ENCODE measurements around the gene HSBP1.

DNA sequence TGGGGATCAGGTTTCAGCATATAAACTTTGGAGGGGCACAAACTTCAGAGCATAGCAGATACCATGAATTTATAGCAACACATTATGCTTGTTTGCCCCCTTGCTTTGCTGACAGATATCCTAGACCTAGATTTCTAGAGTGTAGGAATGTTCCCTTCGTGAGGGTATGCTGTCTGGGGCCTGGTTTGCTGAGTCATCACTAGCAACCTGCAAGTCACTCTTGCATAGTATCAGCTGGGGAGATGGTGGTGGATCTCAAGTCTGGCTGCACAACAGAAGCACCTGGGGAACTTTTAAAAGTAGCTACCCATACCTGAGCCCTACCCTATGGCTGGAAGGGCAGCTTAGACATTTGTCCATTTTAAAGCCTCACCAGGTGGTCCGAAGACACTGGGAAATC is 22.3 kb upstream of the HSBP1 start:
- TF ChIP-seq, protein P1, sequence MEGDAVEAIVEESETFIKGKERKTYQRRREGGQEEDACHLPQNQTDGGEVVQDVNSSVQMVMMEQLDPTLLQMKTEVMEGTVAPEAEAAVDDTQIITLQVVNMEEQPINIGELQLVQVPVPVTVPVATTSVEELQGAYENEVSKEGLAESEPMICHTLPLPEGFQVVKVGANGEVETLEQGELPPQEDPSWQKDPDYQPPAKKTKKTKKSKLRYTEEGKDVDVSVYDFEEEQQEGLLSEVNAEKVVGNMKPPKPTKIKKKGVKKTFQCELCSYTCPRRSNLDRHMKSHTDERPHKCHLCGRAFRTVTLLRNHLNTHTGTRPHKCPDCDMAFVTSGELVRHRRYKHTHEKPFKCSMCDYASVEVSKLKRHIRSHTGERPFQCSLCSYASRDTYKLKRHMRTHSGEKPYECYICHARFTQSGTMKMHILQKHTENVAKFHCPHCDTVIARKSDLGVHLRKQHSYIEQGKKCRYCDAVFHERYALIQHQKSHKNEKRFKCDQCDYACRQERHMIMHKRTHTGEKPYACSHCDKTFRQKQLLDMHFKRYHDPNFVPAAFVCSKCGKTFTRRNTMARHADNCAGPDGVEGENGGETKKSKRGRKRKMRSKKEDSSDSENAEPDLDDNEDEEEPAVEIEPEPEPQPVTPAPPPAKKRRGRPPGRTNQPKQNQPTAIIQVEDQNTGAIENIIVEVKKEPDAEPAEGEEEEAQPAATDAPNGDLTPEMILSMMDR (IDR thresholded peaks at IDR 0.05), result no peak
- TF ChIP-seq POLR2A (IDR thresholded peaks at IDR 0.05), result no peak

All from testis (tissue), 2 donors.